ENCODE data around the gene KDM2A. TPM values are rescaled to one million over a fixed set of nuclear protein-coding genes. Genes with fewer than 3 reads are reported as not detected.

The KDM2A gene
- total and polyA plus RNA-seq, 2 of the 13 experiments (the other 11 are each of a cell fraction or from before 2014, with no cell fraction given) = 31.3 to 31.4 TPM

- TF ChIP-seq, protein P1, sequence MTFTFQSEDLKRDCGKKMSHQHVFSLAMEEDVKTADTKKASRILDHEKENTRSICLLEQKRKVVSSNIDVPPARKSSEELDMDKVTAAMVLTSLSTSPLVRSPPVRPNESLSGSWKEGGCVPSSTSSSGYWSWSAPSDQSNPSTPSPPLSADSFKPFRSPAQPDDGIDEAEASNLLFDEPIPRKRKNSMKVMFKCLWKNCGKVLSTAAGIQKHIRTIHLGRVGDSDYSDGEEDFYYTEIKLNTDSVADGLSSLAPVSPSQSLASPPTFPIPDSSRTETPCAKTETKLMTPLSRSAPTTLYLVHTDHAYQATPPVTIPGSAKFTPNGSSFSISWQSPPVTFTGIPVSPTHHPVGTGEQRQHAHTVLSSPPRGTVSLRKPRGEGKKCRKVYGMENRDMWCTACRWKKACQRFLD (CRISPR knock-in tag; IDR thresholded peaks at IDR 0.05; ENCODE audit: borderline replicate concordance) = peak; percentile 92; the same call in 1 of the 2 replicates
- no peak; the same call in 1 of the 2 replicates for TF ChIP-seq MIER2 (CRISPR knock-in tag; IDR thresholded peaks at IDR 0.05)
- no peak; the same call in 1 of the 2 replicates for TF ChIP-seq AHR (CRISPR knock-in tag; IDR thresholded peaks at IDR 0.05)
- 0 out of 2 replicates have a peak, but pooled peaks have one; percentile 37 for TF ChIP-seq ZNF577 (CRISPR knock-in tag; IDR thresholded peaks at IDR 0.05; ENCODE audit: borderline replicate concordance, low read depth)
- TF ChIP-seq SKI (IDR thresholded peaks at IDR 0.05; ENCODE audit: partially characterized antibody) = peak; percentile 24
- TF ChIP-seq, protein P2, sequence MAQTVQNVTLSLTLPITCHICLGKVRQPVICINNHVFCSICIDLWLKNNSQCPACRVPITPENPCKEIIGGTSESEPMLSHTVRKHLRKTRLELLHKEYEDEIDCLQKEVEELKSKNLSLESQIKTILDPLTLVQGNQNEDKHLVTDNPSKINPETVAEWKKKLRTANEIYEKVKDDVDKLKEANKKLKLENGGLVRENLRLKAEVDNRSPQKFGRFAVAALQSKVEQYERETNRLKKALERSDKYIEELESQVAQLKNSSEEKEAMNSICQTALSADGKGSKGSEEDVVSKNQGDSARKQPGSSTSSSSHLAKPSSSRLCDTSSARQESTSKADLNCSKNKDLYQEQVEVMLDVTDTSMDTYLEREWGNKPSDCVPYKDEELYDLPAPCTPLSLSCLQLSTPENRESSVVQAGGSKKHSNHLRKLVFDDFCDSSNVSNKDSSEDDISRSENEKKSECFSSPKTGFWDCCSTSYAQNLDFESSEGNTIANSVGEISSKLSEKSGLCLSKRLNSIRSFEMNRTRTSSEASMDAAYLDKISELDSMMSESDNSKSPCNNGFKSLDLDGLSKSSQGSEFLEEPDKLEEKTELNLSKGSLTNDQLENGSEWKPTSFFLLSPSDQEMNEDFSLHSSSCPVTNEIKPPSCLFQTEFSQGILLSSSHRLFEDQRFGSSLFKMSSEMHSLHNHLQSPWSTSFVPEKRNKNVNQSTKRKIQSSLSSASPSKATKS (CRISPR knock-in tag; IDR thresholded peaks at IDR 0.05) = no peak
- TF ChIP-seq NR2F2 (IDR thresholded peaks at IDR 0.05; ENCODE audit: borderline replicate concordance, low read depth) = peak; percentile 39; the same call in 1 of the 2 replicates
- TF ChIP-seq FOXM1 (CRISPR knock-in tag; IDR thresholded peaks at IDR 0.05) = no peak; the same call in 1 of the 2 replicates
- TF ChIP-seq ZNF510 (CRISPR knock-in tag; IDR thresholded peaks at IDR 0.05; ENCODE audit: low read depth) = peak; percentile 73; the same call in 1 of the 2 replicates
- TF ChIP-seq ZNF101 (CRISPR knock-in tag; IDR thresholded peaks at IDR 0.05; ENCODE audit: borderline replicate concordance, low read depth) = peak; percentile 82; the same call in 1 of the 2 replicates
- TF ChIP-seq, protein P3, sequence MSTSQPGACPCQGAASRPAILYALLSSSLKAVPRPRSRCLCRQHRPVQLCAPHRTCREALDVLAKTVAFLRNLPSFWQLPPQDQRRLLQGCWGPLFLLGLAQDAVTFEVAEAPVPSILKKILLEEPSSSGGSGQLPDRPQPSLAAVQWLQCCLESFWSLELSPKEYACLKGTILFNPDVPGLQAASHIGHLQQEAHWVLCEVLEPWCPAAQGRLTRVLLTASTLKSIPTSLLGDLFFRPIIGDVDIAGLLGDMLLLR (CRISPR knock-in tag; IDR thresholded peaks at IDR 0.05) = 0 out of 2 replicates have a peak, but pooled peaks have one; percentile 45
- TF ChIP-seq ZNF7 (CRISPR knock-in tag; IDR thresholded peaks at IDR 0.05) = no peak
- TF ChIP-seq, protein P4, sequence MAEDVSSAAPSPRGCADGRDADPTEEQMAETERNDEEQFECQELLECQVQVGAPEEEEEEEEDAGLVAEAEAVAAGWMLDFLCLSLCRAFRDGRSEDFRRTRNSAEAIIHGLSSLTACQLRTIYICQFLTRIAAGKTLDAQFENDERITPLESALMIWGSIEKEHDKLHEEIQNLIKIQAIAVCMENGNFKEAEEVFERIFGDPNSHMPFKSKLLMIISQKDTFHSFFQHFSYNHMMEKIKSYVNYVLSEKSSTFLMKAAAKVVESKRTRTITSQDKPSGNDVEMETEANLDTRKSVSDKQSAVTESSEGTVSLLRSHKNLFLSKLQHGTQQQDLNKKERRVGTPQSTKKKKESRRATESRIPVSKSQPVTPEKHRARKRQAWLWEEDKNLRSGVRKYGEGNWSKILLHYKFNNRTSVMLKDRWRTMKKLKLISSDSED (CRISPR knock-in tag; IDR thresholded peaks at IDR 0.05) = peak; percentile 63; the same call in 1 of the 2 replicates
- TF ChIP-seq FOSL2 (CRISPR knock-in tag; IDR thresholded peaks at IDR 0.05) = no peak; the same call in 1 of the 2 replicates
- TF ChIP-seq, protein P5, sequence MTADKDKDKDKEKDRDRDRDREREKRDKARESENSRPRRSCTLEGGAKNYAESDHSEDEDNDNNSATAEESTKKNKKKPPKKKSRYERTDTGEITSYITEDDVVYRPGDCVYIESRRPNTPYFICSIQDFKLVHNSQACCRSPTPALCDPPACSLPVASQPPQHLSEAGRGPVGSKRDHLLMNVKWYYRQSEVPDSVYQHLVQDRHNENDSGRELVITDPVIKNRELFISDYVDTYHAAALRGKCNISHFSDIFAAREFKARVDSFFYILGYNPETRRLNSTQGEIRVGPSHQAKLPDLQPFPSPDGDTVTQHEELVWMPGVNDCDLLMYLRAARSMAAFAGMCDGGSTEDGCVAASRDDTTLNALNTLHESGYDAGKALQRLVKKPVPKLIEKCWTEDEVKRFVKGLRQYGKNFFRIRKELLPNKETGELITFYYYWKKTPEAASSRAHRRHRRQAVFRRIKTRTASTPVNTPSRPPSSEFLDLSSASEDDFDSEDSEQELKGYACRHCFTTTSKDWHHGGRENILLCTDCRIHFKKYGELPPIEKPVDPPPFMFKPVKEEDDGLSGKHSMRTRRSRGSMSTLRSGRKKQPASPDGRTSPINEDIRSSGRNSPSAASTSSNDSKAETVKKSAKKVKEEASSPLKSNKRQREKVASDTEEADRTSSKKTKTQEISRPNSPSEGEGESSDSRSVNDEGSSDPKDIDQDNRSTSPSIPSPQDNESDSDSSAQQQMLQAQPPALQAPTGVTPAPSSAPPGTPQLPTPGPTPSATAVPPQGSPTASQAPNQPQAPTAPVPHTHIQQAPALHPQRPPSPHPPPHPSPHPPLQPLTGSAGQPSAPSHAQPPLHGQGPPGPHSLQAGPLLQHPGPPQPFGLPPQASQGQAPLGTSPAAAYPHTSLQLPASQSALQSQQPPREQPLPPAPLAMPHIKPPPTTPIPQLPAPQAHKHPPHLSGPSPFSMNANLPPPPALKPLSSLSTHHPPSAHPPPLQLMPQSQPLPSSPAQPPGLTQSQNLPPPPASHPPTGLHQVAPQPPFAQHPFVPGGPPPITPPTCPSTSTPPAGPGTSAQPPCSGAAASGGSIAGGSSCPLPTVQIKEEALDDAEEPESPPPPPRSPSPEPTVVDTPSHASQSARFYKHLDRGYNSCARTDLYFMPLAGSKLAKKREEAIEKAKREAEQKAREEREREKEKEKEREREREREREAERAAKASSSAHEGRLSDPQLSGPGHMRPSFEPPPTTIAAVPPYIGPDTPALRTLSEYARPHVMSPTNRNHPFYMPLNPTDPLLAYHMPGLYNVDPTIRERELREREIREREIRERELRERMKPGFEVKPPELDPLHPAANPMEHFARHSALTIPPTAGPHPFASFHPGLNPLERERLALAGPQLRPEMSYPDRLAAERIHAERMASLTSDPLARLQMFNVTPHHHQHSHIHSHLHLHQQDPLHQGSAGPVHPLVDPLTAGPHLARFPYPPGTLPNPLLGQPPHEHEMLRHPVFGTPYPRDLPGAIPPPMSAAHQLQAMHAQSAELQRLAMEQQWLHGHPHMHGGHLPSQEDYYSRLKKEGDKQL (CRISPR knock-in tag; IDR thresholded peaks at IDR 0.05; ENCODE audit: low read depth) = no peak
Observed at GRCh38 chr11:67288452-67289225, 169.6 kb downstream of the KDM2A start (continued).
